GM19467 (cell line): ENCODE measurements around the gene INSM2.

Experiments used
- ATAC-seq: cut with Tn5 transposase; IDR thresholded peaks from one replicate; pipeline ENCODE4 v1.9.1; 2021; ENCODE audit warnings: mild to moderate bottlenecking, moderate library complexity; ENCODE audit not compliant: unreplicated experiment

Gene INSM2, protein sequence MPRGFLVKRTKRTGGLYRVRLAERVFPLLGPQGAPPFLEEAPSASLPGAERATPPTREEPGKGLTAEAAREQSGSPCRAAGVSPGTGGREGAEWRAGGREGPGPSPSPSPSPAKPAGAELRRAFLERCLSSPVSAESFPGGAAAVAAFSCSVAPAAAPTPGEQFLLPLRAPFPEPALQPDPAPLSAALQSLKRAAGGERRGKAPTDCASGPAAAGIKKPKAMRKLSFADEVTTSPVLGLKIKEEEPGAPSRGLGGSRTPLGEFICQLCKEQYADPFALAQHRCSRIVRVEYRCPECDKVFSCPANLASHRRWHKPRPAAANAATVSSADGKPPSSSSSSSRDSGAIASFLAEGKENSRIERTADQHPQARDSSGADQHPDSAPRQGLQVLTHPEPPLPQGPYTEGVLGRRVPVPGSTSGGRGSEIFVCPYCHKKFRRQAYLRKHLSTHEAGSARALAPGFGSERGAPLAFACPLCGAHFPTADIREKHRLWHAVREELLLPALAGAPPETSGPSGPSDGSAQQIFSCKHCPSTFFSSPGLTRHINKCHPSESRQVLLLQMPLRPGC

GRCh38 chr14:35533357-35534207 lies at the start of gene INSM2:
Gene INSM2, plus strand, starts transcription at chr14:35534164. Its CDS starts 89 bp downstream, at chr14:35534253.
- peak; percentile 78 for ATAC-seq

DNA sequence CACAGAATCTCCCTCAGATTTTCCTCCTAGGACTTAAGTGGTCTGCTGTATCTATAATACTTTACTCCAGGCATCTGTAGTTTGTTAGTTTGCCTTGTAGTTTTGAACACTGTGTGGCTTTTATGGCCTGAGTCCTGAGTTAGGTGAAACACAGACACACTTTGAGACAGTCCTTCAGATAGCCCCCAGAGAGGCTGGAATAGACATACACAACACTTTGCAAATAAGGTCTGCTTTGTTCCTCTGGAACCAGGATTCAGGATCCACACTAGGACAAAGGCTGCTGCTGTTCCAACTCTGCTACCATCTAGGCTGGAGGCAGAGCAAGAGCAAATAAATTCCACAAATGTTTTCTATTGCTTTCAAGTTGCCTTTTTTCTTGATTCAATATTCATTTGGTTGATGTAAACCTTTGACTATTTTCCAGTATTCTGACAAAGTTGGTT lies 41.4 kb upstream of the INSM2 start:
- ATAC-seq, result no peak

- ATAC-seq, result no peak
Observed at GRCh38 chr14:35495278-35495677, 38.7 kb upstream of the INSM2 start.

DNA sequence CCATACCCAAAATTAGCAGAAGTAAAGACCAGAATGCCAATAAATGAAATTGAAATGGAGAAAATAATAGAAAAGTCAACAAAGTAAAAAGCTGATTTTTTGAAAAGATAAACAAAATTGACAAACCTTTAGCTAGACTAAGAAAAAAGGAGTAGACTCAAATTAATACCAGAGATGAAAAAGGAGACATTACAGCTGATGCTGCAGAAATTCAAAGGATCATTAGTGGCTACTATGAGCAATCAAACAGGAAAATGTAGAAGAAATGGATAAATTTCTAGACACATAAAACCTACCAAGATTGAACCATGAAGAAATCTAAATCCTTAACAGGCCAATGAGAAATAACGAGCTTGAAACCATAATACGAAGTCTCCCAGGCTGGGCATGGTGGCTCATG lies 34.8 kb upstream of the INSM2 start:
- ATAC-seq, result no peak

DNA sequence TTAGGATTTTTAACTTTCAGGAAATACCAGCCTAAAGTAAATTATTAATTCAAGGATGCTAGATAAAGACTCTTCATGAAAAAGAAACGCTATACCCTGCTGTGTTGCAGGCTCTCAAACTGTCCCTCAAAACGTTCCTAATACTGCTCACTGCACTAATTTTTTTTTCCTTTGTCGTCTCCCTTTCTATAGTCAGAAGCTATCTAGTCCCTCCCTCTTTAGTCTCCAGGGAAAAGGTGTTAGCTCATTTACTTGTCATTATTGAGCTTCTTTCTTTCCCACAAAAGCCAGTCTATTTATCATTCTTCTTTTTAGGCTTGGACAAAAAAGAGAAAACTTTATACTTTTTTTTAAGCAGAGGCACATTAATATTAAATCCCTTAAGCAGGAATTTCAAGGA lies 30.3 kb upstream of the INSM2 start:
- ATAC-seq, result no peak

DNA sequence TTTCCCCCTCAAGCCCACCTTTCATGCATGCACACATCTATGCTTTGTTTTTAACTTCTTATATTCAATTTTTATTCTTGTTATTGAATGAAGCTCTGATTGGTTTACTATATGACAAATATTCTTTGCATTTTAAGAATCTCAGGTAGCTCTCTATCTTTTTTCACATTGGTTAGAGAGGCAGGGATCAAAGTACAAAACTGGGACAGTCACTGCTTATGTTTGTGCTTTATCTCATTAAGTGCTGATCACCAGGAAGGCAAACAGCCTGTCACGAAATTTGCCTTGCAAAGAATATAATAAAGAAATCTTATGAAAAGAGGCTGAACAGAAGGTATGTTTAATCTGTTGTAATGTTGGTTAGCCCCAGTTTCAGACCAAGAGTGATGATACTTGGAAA lies 29.7 kb upstream of the INSM2 start:
- ATAC-seq, result no peak

GRCh38 chr14:35506461-35506860 lies 27.5 kb upstream of the INSM2 start:
- ATAC-seq, result no peak

- ATAC-seq, result no peak
Observed at GRCh38 chr14:35506927-35507326, 27.0 kb upstream of the INSM2 start.

- no peak for ATAC-seq
Observed at GRCh38 chr14:35509846-35510245, 24.1 kb upstream of the INSM2 start.

DNA sequence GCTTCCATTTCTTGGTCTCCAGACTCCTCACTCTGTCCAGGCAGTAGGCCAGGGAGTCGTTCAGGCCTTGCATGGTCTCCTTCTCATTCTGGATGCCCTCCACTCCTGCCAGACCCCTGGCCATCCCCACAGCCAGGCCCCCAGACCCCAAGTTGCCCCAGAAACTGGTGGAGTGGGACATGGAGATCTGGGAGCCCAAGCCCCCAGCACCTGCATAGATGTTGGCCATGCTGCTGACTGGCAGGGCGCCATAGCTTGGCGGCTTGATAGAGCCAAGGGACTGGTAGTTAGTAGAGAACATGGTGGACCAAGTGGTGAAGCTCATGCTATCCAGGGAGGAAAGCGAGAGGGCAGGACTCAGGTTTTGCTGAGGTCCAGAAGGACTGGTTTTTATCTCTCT lies 21.2 kb upstream of the INSM2 start:
- ATAC-seq, result no peak

GRCh38 chr14:35515916-35516315 lies 18.0 kb upstream of the INSM2 start:
- ATAC-seq, result no peak

DNA sequence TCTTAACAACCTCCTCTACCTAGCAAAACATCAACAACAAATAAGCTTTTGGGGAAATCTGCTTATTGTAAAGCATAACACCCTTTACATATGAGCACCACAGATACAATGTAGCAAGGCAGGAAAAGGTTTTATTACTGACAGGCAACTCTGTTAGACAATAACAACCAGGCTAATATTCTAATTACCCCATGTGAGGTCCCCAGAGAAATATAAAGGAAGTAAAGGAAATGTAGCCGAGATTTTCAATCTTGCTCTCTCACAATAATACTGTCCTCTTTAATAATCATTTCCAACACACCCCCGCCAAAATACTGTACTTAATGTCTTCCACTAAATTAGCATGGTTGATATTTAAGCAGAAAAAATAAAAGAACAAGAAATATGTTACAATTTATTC lies 14.0 kb upstream of the INSM2 start:
- ATAC-seq, result no peak

DNA sequence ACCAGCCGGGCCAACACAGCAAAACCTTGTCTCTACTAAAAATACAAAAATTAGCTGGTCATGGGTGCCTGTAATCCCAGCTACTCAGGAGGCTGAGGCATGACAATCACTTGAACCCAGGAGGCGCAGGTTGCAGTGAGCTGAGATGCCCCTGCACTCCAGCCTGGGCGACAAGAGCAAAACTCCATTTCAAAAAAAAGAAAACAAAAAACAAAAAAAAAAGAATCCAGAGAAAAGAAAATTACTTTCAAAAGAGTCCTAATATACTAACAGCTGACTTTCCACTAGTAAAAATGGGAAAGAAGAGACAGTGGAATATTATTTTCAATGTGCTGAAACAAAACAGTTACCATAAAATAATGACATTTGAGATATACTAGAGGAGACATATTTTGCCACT lies 8.3 kb upstream of the INSM2 start:
- ATAC-seq, result no peak

- no peak for ATAC-seq
Observed at GRCh38 chr14:35526962-35527361, 7.0 kb upstream of the INSM2 start.

GRCh38 chr14:35531960-35532747 lies 1.8 kb upstream of the INSM2 start:
- no peak for ATAC-seq

DNA sequence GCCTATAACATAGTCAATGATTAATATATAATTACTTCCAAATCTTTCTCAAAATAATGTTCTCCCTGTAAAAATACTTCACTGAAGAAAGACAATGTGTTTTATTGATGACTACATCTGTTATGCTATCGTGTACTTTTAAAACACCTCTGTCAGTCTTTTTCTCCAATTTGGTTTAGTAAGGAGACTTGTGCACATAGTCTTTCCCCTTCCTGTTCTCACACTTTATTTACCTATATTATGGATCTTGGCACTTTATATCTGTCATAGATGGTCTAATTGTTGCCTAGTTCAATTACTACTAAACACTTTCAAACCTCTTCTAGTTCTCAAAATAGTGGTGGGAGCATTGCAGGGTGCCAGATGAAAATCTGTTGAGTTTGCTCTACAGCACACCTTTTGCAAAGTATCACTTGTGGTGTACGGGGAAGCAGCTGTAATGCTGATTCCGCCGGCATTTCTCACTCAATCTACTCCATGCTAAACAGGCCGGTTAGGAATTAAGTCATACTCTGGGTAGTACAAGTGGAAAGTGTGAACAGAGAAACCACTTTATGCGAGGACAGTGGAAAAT lies 1.1 kb upstream of the INSM2 start:
- no peak for ATAC-seq

DNA sequence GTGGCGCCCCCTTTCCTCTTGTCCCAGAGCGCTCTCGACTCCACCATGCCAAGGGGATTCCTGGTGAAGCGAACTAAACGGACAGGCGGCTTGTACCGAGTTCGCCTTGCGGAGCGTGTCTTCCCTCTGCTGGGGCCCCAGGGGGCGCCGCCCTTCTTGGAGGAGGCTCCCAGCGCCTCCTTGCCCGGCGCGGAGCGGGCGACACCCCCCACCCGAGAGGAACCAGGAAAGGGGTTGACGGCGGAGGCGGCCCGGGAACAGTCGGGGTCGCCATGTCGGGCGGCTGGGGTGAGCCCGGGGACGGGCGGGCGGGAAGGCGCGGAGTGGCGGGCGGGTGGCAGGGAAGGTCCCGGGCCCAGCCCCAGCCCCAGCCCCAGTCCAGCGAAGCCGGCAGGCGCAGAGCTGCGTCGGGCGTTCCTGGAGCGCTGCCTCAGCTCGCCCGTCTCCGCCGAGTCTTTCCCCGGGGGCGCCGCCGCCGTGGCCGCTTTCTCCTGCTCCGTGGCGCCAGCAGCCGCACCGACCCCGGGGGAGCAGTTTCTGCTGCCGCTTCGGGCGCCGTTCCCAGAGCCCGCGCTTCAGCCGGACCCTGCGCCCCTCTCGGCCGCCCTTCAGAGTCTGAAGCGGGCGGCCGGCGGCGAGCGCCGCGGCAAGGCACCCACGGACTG lies 376 bp downstream of the INSM2 start:
- ATAC-seq, result peak; percentile 13

GRCh38 chr14:35534873-35535482 lies 1.0 kb downstream of the INSM2 start:
- no peak for ATAC-seq

GRCh38 chr14:35535483-35536112 lies 1.6 kb downstream of the INSM2 start:
- ATAC-seq, result no peak
